Amniotic stem cell (primary cell): ENCODE results near the gene SLC35D2.
"Not testable (repeated sequence)": the region's sequence is repeated elsewhere in the genome, so short reads cannot be mapped to it uniquely, and the experiment has no call there.

ENCODE experiments used
- DNase-seq: peaks from one replicate; lab custom pipeline; 2025; lab: John Stamatoyannopoulos, UW

SLC35D2 gene

GRCh38 chr9:96360976-96361375 is 22.5 kb downstream of the SLC35D2 start:
- no peak for DNase-seq

DNA sequence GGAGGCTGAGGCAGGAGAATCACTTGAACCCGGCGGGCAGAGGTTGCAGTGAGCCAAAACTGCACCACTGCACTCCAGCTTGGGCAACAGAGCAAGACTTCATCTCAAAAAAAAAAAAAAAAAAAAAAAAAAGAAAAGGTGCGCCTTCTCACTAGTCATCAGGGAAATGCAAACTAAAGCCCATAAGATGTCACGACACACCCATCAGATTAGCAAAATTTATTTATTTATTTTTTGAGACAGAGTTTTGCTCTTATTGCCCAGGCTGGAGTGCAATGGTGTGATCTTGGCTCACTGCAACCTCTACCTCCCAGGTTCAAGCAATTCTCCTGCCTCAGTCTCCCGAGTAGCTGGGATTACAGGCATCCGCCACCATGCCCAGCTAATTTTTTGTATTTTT is 23.0 kb downstream of the SLC35D2 start:
- DNase-seq: not testable (repeated sequence)

DNA sequence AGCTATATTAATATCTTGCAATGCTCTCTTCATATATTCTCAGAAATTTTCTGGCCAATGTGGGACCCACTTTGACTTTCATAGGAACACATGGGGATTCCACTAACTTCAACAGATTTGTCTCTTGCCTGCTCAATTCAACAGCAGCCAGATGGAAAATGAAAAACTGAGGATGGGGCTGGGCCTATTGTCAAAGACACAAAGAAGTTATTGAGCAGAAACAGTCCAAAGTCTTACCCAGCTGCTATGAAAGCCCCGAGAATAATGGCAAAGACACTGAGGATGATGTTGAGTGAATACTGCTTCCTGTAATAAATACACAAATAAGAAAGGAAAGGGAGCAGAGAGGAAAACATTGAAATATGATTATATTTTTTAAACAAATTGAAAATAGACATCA is 32.6 kb downstream of the SLC35D2 start:
- DNase-seq: no peak

- no peak for DNase-seq
Observed at GRCh38 chr9:96348261-96348660, 35.2 kb downstream of the SLC35D2 start.

DNA sequence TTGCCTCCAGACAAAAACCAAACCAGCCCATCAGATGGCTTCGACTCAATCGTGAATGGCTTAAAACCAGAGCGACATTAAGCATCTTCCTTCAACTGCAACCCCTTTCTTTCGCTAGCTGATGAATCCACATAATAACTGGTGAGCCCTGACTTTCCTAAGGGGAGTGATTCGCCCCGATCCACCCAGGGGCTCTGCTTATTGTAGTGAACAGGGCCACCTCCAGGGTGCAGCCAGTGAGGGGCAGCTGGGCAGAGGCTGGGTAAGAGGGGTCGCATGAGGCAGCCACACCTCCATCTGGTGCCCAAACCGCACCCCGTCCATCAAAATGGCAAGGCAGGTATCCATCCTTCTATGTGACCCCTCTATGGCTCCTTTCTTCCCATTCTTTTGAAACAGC is 38.0 kb downstream of the SLC35D2 start:
- DNase-seq: no peak

- peak; percentile 48 for DNase-seq
Observed at GRCh38 chr9:96344458-96345180, 38.9 kb downstream of the SLC35D2 start.

DNA sequence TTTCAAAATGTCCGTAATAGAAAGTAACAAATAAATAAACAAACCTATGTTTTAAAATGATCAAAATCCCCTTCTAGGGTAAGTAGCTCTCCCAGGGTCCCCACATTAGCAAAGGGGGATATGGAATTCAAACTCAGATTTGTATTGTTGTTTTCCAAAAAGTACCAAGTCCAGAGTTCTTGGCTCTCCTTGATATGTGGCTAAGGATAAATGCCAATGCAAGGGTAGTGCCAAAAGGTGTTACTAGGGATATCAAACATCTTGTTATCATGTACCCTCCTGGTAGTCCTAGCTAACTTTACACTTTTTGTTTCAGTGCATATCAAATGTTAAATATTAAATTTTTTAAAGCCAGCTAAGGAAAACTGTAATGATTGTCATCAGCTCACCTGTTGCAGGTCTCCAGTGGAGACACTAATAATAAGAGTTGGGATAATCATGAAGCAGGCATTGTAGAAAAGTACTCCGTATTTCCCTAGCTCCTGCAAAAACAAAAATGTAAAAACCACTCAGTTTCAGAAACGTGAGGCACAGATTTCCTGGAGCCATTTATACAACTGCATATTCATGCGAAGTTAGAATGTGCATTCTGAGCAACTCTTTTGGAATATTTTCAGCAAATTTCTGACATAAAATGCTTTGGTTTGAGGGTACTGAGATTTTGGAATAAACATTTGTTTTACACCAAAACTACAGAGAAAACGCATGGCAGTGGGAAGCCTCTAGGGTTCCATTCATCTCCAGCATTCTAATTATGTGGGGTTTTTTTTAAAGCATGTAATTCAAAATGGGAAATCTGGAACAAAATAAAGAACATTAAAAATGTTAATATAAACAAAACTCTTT is 39.8 kb downstream of the SLC35D2 start:
- DNase-seq: no peak

- no peak for DNase-seq
Observed at GRCh38 chr9:96342571-96343245, 40.8 kb downstream of the SLC35D2 start.

DNA sequence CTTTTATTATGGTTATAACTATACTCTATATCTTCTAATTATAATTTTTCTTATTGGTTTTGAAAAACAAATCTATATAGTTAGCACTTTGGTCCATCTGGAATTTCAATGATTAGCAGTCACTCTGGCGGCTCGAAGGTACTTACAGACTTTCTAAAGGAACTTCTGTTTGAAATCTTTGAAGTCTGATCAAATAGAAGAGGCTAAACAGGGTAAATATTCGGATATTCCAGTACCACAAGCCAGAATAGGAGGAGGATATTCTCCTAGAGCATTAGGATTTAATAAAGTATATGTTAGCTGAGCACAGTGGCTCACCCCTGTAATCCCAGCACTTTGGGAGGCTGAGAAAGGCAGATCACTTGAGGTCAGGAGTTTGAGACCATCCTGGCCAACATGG is 42.8 kb downstream of the SLC35D2 start:
- DNase-seq: no peak

DNA sequence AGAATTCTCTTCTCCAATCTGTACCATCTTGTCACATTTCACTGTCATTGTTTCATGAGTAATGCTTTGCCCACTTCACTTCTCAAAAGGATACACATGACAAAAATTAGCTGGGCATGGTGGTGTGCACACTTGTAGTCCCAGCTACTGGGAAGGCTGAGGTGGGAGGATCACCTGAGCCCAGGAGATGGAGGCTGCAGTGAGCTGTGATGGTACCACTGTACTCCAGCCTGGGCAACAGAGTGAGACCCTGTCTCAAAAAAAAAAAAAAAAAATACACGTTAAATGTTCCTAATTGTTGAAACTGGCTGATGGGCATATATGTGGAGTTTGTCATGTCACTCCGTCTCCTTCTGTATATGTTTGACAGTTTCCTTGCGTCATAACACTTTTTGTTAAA is 45.2 kb downstream of the SLC35D2 start:
- DNase-seq: no peak

- DNase-seq: no peak
Observed at GRCh38 chr9:96333958-96334357, 49.6 kb downstream of the SLC35D2 start.

- DNase-seq: no peak
Observed at GRCh38 chr9:96331236-96331947, 52.1 kb downstream of the SLC35D2 start.

- DNase-seq: peak; percentile 2
Observed at GRCh38 chr9:96327694-96328352, 55.7 kb downstream of the SLC35D2 start.

GRCh38 chr9:96323169-96323568 is 60.3 kb downstream of the SLC35D2 start:
- no peak for DNase-seq

GRCh38 chr9:96322736-96323135 is 60.8 kb downstream of the SLC35D2 start:
- not testable (repeated sequence) for DNase-seq

DNA sequence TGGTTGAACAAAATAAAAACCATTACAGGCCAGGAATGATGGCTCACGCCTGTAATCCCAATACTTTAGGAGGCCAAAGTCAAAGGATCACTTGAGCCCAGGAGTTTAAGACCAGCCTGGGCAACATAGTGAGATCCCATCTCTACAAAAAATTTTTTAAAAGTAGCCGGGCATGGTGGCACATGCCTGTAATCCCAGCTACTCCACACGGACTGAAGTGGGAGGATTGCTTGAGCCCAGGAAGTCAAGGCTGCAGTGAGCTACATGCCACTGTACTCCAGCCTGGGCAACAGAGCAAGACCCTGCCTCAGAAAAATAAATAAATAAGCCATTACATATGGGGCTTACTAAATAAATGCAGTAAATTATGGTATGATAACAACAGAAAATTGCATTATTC is 61.3 kb downstream of the SLC35D2 start:
- DNase-seq: not testable (repeated sequence)

DNA sequence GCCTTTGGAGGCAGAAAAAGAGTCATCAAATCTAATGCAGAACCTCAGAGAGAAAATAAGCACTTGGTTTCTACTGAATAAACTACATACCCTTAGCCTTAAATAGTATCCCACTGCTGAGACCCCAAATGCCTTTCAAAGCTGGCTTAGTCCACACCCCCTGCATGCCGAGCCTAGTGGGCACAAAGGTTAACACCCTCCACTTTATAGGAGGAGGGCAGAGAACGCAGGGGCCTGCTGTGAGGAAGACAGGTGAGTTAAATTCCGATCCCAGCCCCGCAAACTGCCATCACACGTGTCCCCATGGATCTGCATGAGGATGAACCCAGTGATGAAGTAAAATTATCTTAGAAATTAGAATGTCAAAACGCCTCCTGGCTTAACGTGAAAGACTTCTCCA is 62.0 kb downstream of the SLC35D2 start:
- DNase-seq: no peak

GRCh38 chr9:96320749-96321280 is 62.7 kb downstream of the SLC35D2 start:
- DNase-seq: no peak

DNA sequence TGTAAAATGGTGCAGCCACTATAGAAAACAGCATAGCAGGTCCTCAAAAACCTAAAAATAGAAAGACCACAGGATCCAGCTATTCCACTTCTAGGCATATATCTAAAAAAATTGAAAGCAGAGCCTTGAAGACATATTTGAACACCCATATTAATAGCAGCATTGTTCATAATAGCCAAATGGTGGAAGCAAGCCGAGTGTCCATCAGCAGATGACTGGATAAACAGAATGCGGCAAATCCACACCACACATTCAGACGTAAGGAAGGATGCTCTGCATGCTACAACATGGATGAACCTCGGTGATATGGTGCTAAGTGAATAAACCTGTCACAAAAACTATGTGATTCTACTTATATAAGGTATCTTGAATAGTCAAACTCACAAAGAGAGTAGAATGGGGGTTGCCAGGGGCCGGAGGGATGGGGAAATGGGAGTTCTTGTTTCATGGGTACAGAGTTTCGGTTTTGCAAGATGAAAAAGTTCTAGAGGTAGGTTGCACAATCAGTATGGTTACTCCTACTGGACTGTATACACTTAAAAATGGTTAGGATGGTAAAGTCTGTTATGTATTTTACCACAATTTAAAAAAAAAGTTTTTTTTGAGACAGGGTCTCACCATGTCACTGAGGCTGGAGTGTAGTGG is 64.5 kb downstream of the SLC35D2 start:
- DNase-seq: no peak

GRCh38 chr9:96317335-96317980 is 66.1 kb downstream of the SLC35D2 start:
- DNase-seq: no peak
